Upper lobe of right lung (tissue), 1 donor: ENCODE measurements around the gene PVALB. TPM values are rescaled to one million over a fixed set of nuclear protein-coding genes. Genes with fewer than 3 reads are reported as not detected.
A peak's percentile ranks its signal among the peaks of the same experiment; 100 is the strongest.

Experiments
- ATAC-seq: fragments of 200-7000 bp; cut with Tn5 transposase; one replicate; pipeline ENCODE4 v1.9.1; 2020; ENCODE audit warnings: mild to moderate bottlenecking, moderate library complexity
- DNase-seq: peaks from one replicate; pipeline ENCODE4 v3.0.0-alpha.2; 2020
- H3K27ac ChIP-seq: fragments of 200-600 bp; one replicate; pipeline ENCODE4 v1.8.0; 2022
- H3K27me3 ChIP-seq: fragments of 200-600 bp; one replicate; pipeline ENCODE4 v1.8.0; 2022; ENCODE audit warnings: mild to moderate bottlenecking
- H3K36me3 ChIP-seq: fragments of 200-600 bp; one replicate; pipeline ENCODE4 v1.8.0; 2022
- H3K4me1 ChIP-seq: fragments of 200-600 bp; one replicate; pipeline ENCODE4 v1.8.0; 2022
- H3K4me3 ChIP-seq: fragments of 200-600 bp; one replicate; pipeline ENCODE4 v1.8.0; 2022; ENCODE audit warnings: mild to moderate bottlenecking
- H3K9me3 ChIP-seq: fragments of 200-600 bp; one replicate; pipeline ENCODE4 v1.8.0; 2022
- CTCF ChIP-seq: fragments of 200-600 bp; IDR thresholded peaks from one replicate; pipeline ENCODE4 v1.8.0; 2022; ENCODE audit warnings: antibody characterized with exemption
- intact Hi-C: fragments of 100-400 bp; cut with DNase I; formaldehyde crosslinking; loops from one replicate; pipeline ENCODE4 v1.11.0; 2022
- total RNA-seq: library from RNA; stranded (reverse); fragmentation: NEBNext Ultra II Directional; extraction: Animal tissue kit (Norgen Biotek cat#: 25700); gene quantifications from one replicate; pipeline ENCODE4 v1.2.1, GENCODE V29; 2021
- donor health status: DM: no; HTN: yes; CAD: no; lungs with severe emphysema.

PVALB gene
- total RNA-seq, 1 donor from 2014 or later, result 2.5 TPM

DNA sequence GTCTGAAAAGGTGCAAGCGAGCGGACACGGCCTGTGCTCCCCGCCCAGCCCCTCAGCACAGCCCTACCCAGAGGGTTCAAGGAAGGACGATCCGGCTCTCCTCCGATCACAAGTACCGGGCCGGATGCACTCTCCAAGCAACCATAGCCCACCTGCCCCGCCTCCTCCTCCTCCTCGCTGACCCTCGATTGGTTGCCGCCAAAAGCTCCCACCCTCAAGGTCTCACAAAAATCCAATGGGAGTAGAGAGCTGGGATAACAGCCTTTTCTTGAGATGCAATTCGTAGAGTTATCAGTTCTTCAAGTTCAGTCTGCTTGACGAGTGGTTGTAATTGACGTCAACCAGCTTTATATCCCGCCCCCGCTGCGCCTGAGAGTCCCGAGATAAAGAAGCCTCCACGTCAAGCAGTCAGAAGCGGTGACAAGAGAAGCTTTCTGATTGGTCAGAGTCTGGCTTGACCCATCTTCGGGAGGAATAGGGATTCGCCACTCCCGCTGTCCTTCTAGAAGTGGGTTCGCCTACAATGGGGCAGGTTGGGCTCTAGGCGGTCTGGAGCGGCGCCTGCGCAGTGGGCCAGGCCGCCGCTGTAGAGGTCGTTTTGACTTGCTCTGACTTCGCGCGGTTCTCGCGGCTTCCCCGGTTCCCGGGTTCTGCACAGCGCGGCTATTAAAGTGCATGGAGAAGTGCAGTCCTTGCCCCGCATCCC lies 40.7 kb downstream of the PVALB start, which contains the start of gene IFT27:
Gene IFT27, minus strand, starts transcription at position 156 of the 706 bp plus-strand sequence. CDS start 412 bp downstream, outside the sequence.
- intact Hi-C loops, result no loop called here
- no peaks in the 10 kb centered on the region for H3K36me3 ChIP-seq
- no peaks in the 10 kb centered on the region for H3K27me3 ChIP-seq
- peaks cover 13% of the 10 kb centered on the region for H3K4me1 ChIP-seq
- TF ChIP-seq CTCF, result no peak
- H3K27ac ChIP-seq, result peak within 1 kb of the TSS; percentile 90
- DNase-seq, result peak; percentile 97
- peak; percentile 97 for ATAC-seq
- peak within 1 kb of the TSS; percentile 89 for H3K4me3 ChIP-seq
- no peaks in the 10 kb centered on the region for H3K9me3 ChIP-seq

DNA sequence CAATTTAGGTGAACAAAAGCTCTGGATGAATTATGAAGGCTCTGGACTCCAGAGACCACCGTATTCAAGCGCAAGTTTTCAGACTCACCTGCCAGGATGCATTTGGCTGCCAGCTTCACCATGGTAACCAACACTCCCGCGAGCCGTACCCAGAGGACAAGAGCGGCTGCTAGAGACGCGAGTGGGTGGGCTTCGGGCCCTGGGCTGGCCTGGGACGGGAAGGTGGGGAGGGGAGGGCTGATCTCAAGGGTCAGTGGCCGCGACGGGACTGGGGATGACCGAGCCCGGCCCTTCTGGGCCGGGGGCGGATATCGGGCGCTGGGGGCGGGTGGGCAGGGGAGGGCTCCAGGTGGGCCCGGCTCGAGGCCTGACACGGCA lies 41.3 kb downstream of the PVALB start:
- intact Hi-C loops, result no loop called here

GRCh38 chr22:36773935-36774334 lies 42.9 kb downstream of the PVALB start:
- no peak overlapping the region for H3K4me3 ChIP-seq
- peak; percentile 44 for TF ChIP-seq CTCF
- no peaks in the 10 kb centered on the region for H3K36me3 ChIP-seq
- no peaks in the 10 kb centered on the region for H3K9me3 ChIP-seq
- no peak for ATAC-seq
- H3K4me1 ChIP-seq, result peaks cover 13% of the 10 kb centered on the region
- no peaks in the 10 kb centered on the region for H3K27me3 ChIP-seq
- intact Hi-C loops, result no loop called here
- no peak for DNase-seq
- H3K27ac ChIP-seq, result no peak overlapping the region

More for the DNA sequence above, 41.3 kb downstream of the PVALB start:
- peaks cover 13% of the 10 kb centered on the region for H3K4me1 ChIP-seq
- no peak for TF ChIP-seq CTCF
- H3K27me3 ChIP-seq, result no peaks in the 10 kb centered on the region
- peak; percentile 1 for ATAC-seq
- H3K4me3 ChIP-seq, result peak overlapping the region; percentile 89
- peak overlapping the region; percentile 90 for H3K27ac ChIP-seq
- H3K36me3 ChIP-seq, result no peaks in the 10 kb centered on the region
- no peaks in the 10 kb centered on the region for H3K9me3 ChIP-seq
- DNase-seq, result no peak

- intact Hi-C loops, result no loop called here
- Histone ChIP-seq H3K4me1 (peaks cover 13% of the 10 kb centered on the region), H3K27ac (no peak overlapping the region), H3K4me3 (no peak overlapping the region), H3K9me3 (no peaks in the 10 kb centered on the region), H3K36me3 (no peaks in the 10 kb centered on the region), H3K27me3 (no peaks in the 10 kb centered on the region)
- DNase-seq (peak; percentile 9), ATAC-seq (no peak)
- no peak for TF ChIP-seq CTCF
Measured at GRCh38 chr22:36772451-36772850, 44.4 kb downstream of the PVALB start.

GRCh38 chr22:36771356-36772063 lies 45.3 kb downstream of the PVALB start:
- Histone ChIP-seq H3K4me1 (peaks cover 9% of the 10 kb centered on the region), H3K9me3 (no peaks in the 10 kb centered on the region), H3K36me3 (no peaks in the 10 kb centered on the region), H3K27ac (no peak overlapping the region), H3K4me3 (no peak overlapping the region), H3K27me3 (no peaks in the 10 kb centered on the region)
- TF ChIP-seq CTCF, result no peak
- intact Hi-C loops, result no loop called here
- DNase-seq, result peak; percentile 38
- no peak for ATAC-seq
